ENCODE results near the gene NHLH2.

Gene NHLH2

GRCh38 chr1:115840605-115841460 lies at the start of gene NHLH2:
TSS of gene NHLH2 (minus strand) at chr1:115841126. CDS start at chr1:115838372, 2,754 bp downstream.
- H3K4me3 ChIP-seq (ENCODE audit: low read depth, low read length), result no peak within 1 kb of the TSS
- H2AFZ ChIP-seq (ENCODE audit: low read length, unreplicated experiment), result no peak within 1 kb of the TSS
- H3K27me3 ChIP-seq (ENCODE audit: insufficient read depth, low read length), result peaks cover 92% of the 10 kb centered on the region
- H3K4me1 ChIP-seq (ENCODE audit: control insufficient read depth, insufficient read depth, low read length, unreplicated experiment), result no peaks in the 10 kb centered on the region
- no peaks in the 10 kb centered on the region for H3K36me3 ChIP-seq (ENCODE audit: insufficient read depth, low read length)
- H3K79me2 ChIP-seq (ENCODE audit: control insufficient read depth, insufficient read depth, low read length, unreplicated experiment), result no peaks in the 10 kb centered on the region
- no peak within 1 kb of the TSS for H3K27ac ChIP-seq (ENCODE audit: low read depth, low read length)

GRCh38 chr1:115890580-115890979 lies 49.7 kb upstream of the NHLH2 start:
- Histone ChIP-seq H3K79me2 (ENCODE audit: control insufficient read depth, insufficient read depth, low read length, unreplicated experiment) (no peaks in the 10 kb centered on the region), H3K4me1 (ENCODE audit: control insufficient read depth, insufficient read depth, low read length, unreplicated experiment) (no peaks in the 10 kb centered on the region), H3K36me3 (ENCODE audit: insufficient read depth, low read length) (no peaks in the 10 kb centered on the region), H3K27ac (ENCODE audit: low read depth, low read length) (no peak overlapping the region), H3K4me3 (ENCODE audit: low read depth, low read length) (no peak overlapping the region), H3K27me3 (ENCODE audit: insufficient read depth, low read length) (no peaks in the 10 kb centered on the region), H2AFZ (ENCODE audit: low read length, unreplicated experiment) (no peak overlapping the region)

- H3K27ac ChIP-seq (ENCODE audit: low read depth, low read length), result no peak overlapping the region
- no peak overlapping the region for H2AFZ ChIP-seq (ENCODE audit: low read length, unreplicated experiment)
- no peaks in the 10 kb centered on the region for H3K4me1 ChIP-seq (ENCODE audit: control insufficient read depth, insufficient read depth, low read length, unreplicated experiment)
- H3K79me2 ChIP-seq (ENCODE audit: control insufficient read depth, insufficient read depth, low read length, unreplicated experiment), result no peaks in the 10 kb centered on the region
- no peaks in the 10 kb centered on the region for H3K36me3 ChIP-seq (ENCODE audit: insufficient read depth, low read length)
- no peak overlapping the region for H3K4me3 ChIP-seq (ENCODE audit: low read depth, low read length)
- no peaks in the 10 kb centered on the region for H3K27me3 ChIP-seq (ENCODE audit: insufficient read depth, low read length)
These were observed 48.0 kb upstream of the NHLH2 start for GRCh38 chr1:115888976-115889375.

- Histone ChIP-seq H2AFZ (ENCODE audit: low read length, unreplicated experiment) (no peak overlapping the region), H3K36me3 (ENCODE audit: insufficient read depth, low read length) (no peaks in the 10 kb centered on the region), H3K27ac (ENCODE audit: low read depth, low read length) (no peak overlapping the region), H3K27me3 (ENCODE audit: insufficient read depth, low read length) (no peaks in the 10 kb centered on the region), H3K4me1 (ENCODE audit: control insufficient read depth, insufficient read depth, low read length, unreplicated experiment) (no peaks in the 10 kb centered on the region), H3K79me2 (ENCODE audit: control insufficient read depth, insufficient read depth, low read length, unreplicated experiment) (no peaks in the 10 kb centered on the region), H3K4me3 (ENCODE audit: low read depth, low read length) (no peak overlapping the region)
These were observed 42.3 kb upstream of the NHLH2 start for GRCh38 chr1:115882913-115883902.

- H3K4me3 ChIP-seq (ENCODE audit: low read depth, low read length), result no peak overlapping the region
These were observed 40.2 kb upstream of the NHLH2 start for GRCh38 chr1:115880981-115881672.

GRCh38 chr1:115879977-115880376 lies 39.1 kb upstream of the NHLH2 start:
- Histone ChIP-seq H3K27ac (ENCODE audit: low read depth, low read length) (no peak overlapping the region), H3K4me3 (ENCODE audit: low read depth, low read length) (no peak overlapping the region), H2AFZ (ENCODE audit: low read length, unreplicated experiment) (no peak overlapping the region), H3K79me2 (ENCODE audit: control insufficient read depth, insufficient read depth, low read length, unreplicated experiment) (no peaks in the 10 kb centered on the region), H3K4me1 (ENCODE audit: control insufficient read depth, insufficient read depth, low read length, unreplicated experiment) (no peaks in the 10 kb centered on the region), H3K36me3 (ENCODE audit: insufficient read depth, low read length) (no peaks in the 10 kb centered on the region), H3K27me3 (ENCODE audit: insufficient read depth, low read length) (no peaks in the 10 kb centered on the region)

More at GRCh38 chr1:115880981-115881672, 40.2 kb upstream of the NHLH2 start:
- Histone ChIP-seq H3K36me3 (ENCODE audit: insufficient read depth, low read length) (no peaks in the 10 kb centered on the region), H3K4me1 (ENCODE audit: control insufficient read depth, insufficient read depth, low read length, unreplicated experiment) (no peaks in the 10 kb centered on the region), H3K27ac (ENCODE audit: low read depth, low read length) (no peak overlapping the region), H3K79me2 (ENCODE audit: control insufficient read depth, insufficient read depth, low read length, unreplicated experiment) (no peaks in the 10 kb centered on the region), H2AFZ (ENCODE audit: low read length, unreplicated experiment) (no peak overlapping the region), H3K27me3 (ENCODE audit: insufficient read depth, low read length) (no peaks in the 10 kb centered on the region)

- Histone ChIP-seq H3K79me2 (ENCODE audit: control insufficient read depth, insufficient read depth, low read length, unreplicated experiment) (no peaks in the 10 kb centered on the region), H3K27ac (ENCODE audit: low read depth, low read length) (no peak overlapping the region), H2AFZ (ENCODE audit: low read length, unreplicated experiment) (no peak overlapping the region), H3K36me3 (ENCODE audit: insufficient read depth, low read length) (no peaks in the 10 kb centered on the region), H3K4me1 (ENCODE audit: control insufficient read depth, insufficient read depth, low read length, unreplicated experiment) (peaks cover 6% of the 10 kb centered on the region), H3K4me3 (ENCODE audit: low read depth, low read length) (no peak overlapping the region), H3K27me3 (ENCODE audit: insufficient read depth, low read length) (peaks cover 10% of the 10 kb centered on the region)
These were observed 36.6 kb upstream of the NHLH2 start for GRCh38 chr1:115877511-115877910.

- no peak overlapping the region for H3K4me3 ChIP-seq (ENCODE audit: low read depth, low read length)
- no peaks in the 10 kb centered on the region for H3K79me2 ChIP-seq (ENCODE audit: control insufficient read depth, insufficient read depth, low read length, unreplicated experiment)
- H3K27ac ChIP-seq (ENCODE audit: low read depth, low read length), result peak overlapping the region; percentile 52
- peaks cover 16% of the 10 kb centered on the region for H3K27me3 ChIP-seq (ENCODE audit: insufficient read depth, low read length)
- H2AFZ ChIP-seq (ENCODE audit: low read length, unreplicated experiment), result no peak overlapping the region
- H3K4me1 ChIP-seq (ENCODE audit: control insufficient read depth, insufficient read depth, low read length, unreplicated experiment), result peaks cover 6% of the 10 kb centered on the region
- no peaks in the 10 kb centered on the region for H3K36me3 ChIP-seq (ENCODE audit: insufficient read depth, low read length)
These were observed 34.0 kb upstream of the NHLH2 start for GRCh38 chr1:115874904-115875303.

GRCh38 chr1:115874497-115874896 lies 33.6 kb upstream of the NHLH2 start:
- peaks cover 6% of the 10 kb centered on the region for H3K4me1 ChIP-seq (ENCODE audit: control insufficient read depth, insufficient read depth, low read length, unreplicated experiment)
- H3K27me3 ChIP-seq (ENCODE audit: insufficient read depth, low read length), result peaks cover 16% of the 10 kb centered on the region
- H3K4me3 ChIP-seq (ENCODE audit: low read depth, low read length), result no peak overlapping the region
- peak overlapping the region; percentile 52 for H3K27ac ChIP-seq (ENCODE audit: low read depth, low read length)
- H3K36me3 ChIP-seq (ENCODE audit: insufficient read depth, low read length), result no peaks in the 10 kb centered on the region
- no peak overlapping the region for H2AFZ ChIP-seq (ENCODE audit: low read length, unreplicated experiment)
- no peaks in the 10 kb centered on the region for H3K79me2 ChIP-seq (ENCODE audit: control insufficient read depth, insufficient read depth, low read length, unreplicated experiment)

GRCh38 chr1:115873184-115873583 lies 32.3 kb upstream of the NHLH2 start:
- H3K4me1 ChIP-seq (ENCODE audit: control insufficient read depth, insufficient read depth, low read length, unreplicated experiment), result peaks cover 6% of the 10 kb centered on the region
- peaks cover 16% of the 10 kb centered on the region for H3K27me3 ChIP-seq (ENCODE audit: insufficient read depth, low read length)
- no peak overlapping the region for H2AFZ ChIP-seq (ENCODE audit: low read length, unreplicated experiment)
- no peaks in the 10 kb centered on the region for H3K36me3 ChIP-seq (ENCODE audit: insufficient read depth, low read length)
- H3K4me3 ChIP-seq (ENCODE audit: low read depth, low read length), result no peak overlapping the region
- no peaks in the 10 kb centered on the region for H3K79me2 ChIP-seq (ENCODE audit: control insufficient read depth, insufficient read depth, low read length, unreplicated experiment)
- no peak overlapping the region for H3K27ac ChIP-seq (ENCODE audit: low read depth, low read length)
